ENCODE data around the gene JPT2.

JPT2 gene

DNA sequence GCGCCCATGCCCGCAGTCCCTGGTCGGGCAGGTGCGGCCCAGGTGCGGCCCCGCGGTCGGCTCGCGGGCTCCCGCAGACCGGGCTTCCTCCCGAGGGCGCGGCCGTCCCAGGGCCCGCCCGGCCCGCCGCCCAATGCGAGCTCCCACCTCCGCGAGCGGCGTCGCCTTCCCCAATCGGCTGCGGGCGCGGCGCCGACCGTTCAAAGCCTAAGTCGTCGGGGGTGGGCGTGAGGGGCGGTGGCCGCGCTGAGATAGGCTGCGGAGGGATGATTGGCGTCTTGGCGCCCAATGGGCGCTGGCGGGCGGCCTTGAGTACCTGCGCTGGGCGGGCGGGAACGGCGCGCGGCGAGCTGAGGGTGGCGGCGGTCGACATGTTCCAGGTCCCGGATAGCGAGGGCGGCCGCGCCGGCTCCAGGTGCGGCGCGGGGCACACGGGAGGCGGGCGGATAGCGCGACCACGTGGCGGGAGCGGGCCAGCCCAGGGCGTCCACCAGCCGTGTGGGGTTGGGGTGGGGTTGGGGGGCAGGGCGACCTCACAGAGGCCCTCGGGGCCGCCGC is at the start of gene JPT2:
TSS of gene JPT2 (plus strand) at position 338 of the 558 bp plus-strand sequence. CDS start at position 372, 34 bp downstream.
- DNase-seq (peak; percentile 97), ATAC-seq (peak; percentile 99)
- Mint-ChIP-seq H3K4me1 (peaks cover 30% of the 10 kb centered on the region), H3K27me3 (no peaks in the 10 kb centered on the region), H3K36me3 (ENCODE audit: low read depth) (peaks cover 20% of the 10 kb centered on the region), H3K4me3 (peak within 1 kb of the TSS; percentile 95), H3K27ac (peak within 1 kb of the TSS; percentile 91), H3K9me3 (no peaks in the 10 kb centered on the region)

DNA sequence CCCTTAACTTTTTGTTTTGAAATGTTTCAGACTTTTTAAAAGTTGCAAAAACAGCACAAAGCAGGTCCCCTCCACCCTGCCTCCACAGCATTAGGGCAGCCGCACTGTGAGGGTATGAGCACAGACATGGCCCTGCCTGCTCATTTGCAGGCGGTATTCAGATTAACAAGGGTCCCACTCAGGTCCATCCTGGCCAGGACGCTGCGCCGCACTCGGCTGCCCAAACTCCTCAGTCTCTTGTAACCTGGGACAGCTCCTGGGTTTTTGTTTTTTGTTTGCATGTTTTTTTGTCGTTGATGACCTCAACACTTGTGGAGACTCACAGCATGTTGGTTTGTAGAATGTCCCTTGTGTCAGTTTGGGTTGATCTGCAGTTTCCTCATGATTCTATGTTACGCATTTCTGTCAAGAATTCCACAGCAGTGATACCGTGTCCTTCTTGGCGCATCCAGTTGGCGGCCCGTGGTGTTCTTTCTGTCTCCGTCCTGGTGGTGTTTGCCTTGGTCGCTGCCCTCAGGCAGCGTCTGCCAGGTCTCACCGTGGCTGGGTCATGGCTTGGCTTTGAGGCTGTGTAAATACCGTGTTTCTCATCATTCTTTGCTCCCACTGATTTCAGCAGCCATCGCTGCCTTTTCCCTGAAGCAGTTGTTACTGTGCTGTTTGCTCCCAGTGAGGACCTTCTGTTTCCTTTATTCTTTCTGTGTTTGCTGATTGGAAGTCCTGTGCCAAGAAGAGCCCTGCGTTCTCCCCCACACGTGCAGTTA is 47.4 kb upstream of the JPT2 start:
- Mint-ChIP-seq H3K4me3 (no peak overlapping the region), H3K9me3 (no peaks in the 10 kb centered on the region), H3K27me3 (no peaks in the 10 kb centered on the region), H3K4me1 (peaks cover 5% of the 10 kb centered on the region), H3K36me3 (ENCODE audit: low read depth) (peaks cover 29% of the 10 kb centered on the region), H3K27ac (no peak overlapping the region)
- DNase-seq, result no peak
- no peak for ATAC-seq

DNA sequence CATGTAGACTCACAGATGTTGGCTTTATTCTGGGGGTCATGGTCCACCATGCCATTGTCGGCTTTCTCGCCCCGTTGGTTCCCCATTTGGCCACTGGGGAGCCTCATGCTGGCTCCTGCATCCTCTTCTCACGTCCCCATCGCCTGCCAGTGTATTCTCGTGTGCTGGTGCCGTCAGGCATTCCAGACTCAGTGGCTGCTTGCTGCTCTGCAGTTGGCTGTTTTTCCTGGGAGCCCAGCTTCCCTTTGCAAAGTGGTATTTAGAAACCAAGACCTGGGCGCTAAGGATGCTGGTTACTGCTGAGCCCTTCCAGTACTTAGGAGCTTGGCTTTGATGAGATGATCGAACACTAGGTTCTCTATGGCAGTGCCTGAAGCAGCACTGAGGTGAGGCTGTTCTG is 46.8 kb upstream of the JPT2 start:
- H3K27ac Mint-ChIP-seq, result no peak overlapping the region
- H3K9me3 Mint-ChIP-seq, result no peaks in the 10 kb centered on the region
- H3K4me1 Mint-ChIP-seq, result peaks cover 5% of the 10 kb centered on the region
- ATAC-seq, result no peak
- no peak for DNase-seq
- H3K36me3 Mint-ChIP-seq (ENCODE audit: low read depth), result peaks cover 29% of the 10 kb centered on the region
- no peaks in the 10 kb centered on the region for H3K27me3 Mint-ChIP-seq
- H3K4me3 Mint-ChIP-seq, result no peak overlapping the region

- no peak for DNase-seq
Observed at GRCh38 chr16:1631931-1632637, 46.0 kb upstream of the JPT2 start.

GRCh38 chr16:1632638-1632970 is 45.5 kb upstream of the JPT2 start:
- no peak for ATAC-seq
- DNase-seq, result no peak
- Mint-ChIP-seq H3K4me3 (no peak overlapping the region), H3K9me3 (no peaks in the 10 kb centered on the region), H3K36me3 (ENCODE audit: low read depth) (peaks cover 23% of the 10 kb centered on the region), H3K27ac (no peak overlapping the region), H3K27me3 (no peaks in the 10 kb centered on the region), H3K4me1 (peaks cover 5% of the 10 kb centered on the region)

More at GRCh38 chr16:1631931-1632637, 46.0 kb upstream of the JPT2 start:
- Mint-ChIP-seq H3K9me3 (no peaks in the 10 kb centered on the region), H3K4me1 (peaks cover 5% of the 10 kb centered on the region), H3K36me3 (ENCODE audit: low read depth) (peaks cover 24% of the 10 kb centered on the region), H3K27ac (no peak overlapping the region), H3K27me3 (no peaks in the 10 kb centered on the region), H3K4me3 (no peak overlapping the region)
- ATAC-seq, result no peak

DNA sequence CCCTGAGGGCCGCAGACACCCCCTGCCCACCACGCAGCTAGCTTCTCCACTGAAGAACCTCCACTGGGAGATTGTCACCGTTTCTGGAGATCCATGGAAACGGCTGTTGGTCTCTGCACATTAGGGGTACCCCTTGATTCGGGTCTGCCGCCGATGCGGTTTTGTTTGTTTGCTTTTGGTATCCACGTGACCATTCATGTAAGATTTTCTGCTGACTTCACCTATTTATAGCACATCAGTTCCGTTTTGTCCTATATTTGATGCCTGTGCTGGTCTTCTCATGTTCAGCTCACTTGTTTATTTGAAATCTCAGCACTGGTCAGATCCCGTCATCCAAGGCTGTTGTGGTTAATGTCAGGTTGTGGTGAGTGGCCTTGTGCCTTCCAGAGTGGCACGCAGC is 44.8 kb upstream of the JPT2 start:
- DNase-seq (no peak), ATAC-seq (no peak)
- H3K9me3 Mint-ChIP-seq, result no peaks in the 10 kb centered on the region
- no peaks in the 10 kb centered on the region for H3K27me3 Mint-ChIP-seq
- H3K4me3 Mint-ChIP-seq, result no peak overlapping the region
- peaks cover 26% of the 10 kb centered on the region for H3K36me3 Mint-ChIP-seq (ENCODE audit: low read depth)
- no peak overlapping the region for H3K27ac Mint-ChIP-seq
- peaks cover 5% of the 10 kb centered on the region for H3K4me1 Mint-ChIP-seq

DNA sequence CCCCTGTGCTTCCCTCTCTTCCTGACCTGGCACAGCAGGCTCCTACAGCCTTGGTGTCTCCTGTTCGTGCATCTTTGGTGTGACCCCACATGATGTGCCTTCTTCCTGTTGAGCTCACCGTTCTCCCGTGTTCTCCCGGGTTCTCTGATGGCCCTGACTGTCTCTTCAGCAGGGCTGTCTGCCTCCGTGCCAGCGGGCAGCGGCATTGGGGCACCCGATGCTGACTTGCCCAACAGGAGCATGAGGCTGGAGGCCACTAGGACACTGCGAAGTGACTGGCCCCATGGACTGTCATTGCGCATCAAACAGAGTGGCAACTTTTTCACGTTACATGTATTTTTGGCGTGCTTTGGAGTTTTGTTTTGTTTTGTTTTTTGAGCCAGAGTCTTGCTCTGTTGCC is 43.5 kb upstream of the JPT2 start:
- ATAC-seq, result no peak
- no peak for DNase-seq
- peaks cover 5% of the 10 kb centered on the region for H3K4me1 Mint-ChIP-seq
- H3K9me3 Mint-ChIP-seq, result no peaks in the 10 kb centered on the region
- peaks cover 31% of the 10 kb centered on the region for H3K36me3 Mint-ChIP-seq (ENCODE audit: low read depth)
- H3K4me3 Mint-ChIP-seq, result no peak overlapping the region
- H3K27me3 Mint-ChIP-seq, result no peaks in the 10 kb centered on the region
- no peak overlapping the region for H3K27ac Mint-ChIP-seq

DNA sequence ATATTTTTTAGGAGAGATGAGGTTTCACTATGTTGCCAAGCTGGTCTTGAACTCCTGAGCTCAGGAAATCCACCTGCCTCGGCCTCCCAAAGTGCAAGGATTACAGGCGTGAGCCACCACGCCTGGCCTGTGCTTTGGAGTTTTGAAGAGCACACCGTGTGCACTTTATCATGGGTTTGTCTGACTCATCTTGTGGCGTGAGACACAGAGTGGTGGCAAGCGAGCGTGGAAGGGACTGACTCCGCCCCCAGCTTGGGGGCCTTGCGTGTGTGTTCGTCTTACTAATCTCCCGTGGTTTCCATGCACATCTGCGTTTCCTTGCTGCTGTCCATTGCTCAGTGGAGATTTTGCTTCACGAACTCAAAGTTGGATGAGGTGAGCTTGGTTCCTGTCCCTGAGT is 43.0 kb upstream of the JPT2 start:
- Mint-ChIP-seq H3K27me3 (no peaks in the 10 kb centered on the region), H3K4me1 (peaks cover 5% of the 10 kb centered on the region), H3K4me3 (no peak overlapping the region), H3K9me3 (no peaks in the 10 kb centered on the region), H3K36me3 (ENCODE audit: low read depth) (peaks cover 33% of the 10 kb centered on the region), H3K27ac (no peak overlapping the region)
- ATAC-seq (peak; percentile 49), DNase-seq (peak; percentile 20)

DNA sequence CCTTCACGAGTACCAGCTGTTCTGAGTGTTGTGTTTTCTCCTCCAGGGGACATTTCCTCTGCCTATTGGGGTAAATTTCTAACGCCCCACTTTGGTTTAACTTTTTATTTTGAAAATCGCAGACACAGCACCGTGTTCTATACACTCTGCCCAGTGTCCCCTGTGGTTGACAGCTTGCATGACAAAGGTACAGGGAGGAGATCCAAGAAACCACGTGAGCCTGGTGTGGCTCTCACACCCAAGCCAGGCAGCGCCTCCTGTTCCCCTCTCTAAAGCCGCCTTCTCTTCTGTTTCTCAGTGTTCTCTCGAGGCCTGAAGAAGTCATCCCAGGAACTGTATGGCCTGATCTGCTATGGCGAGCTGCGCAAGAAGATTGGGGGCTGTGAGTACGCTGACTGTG is 40.6 kb upstream of the JPT2 start:
- DNase-seq (no peak), ATAC-seq (no peak)
- Mint-ChIP-seq H3K27me3 (no peaks in the 10 kb centered on the region), H3K4me1 (peaks cover 5% of the 10 kb centered on the region), H3K4me3 (no peak overlapping the region), H3K27ac (no peak overlapping the region), H3K36me3 (ENCODE audit: low read depth) (peaks cover 41% of the 10 kb centered on the region), H3K9me3 (no peaks in the 10 kb centered on the region)

GRCh38 chr16:1638757-1639156 is 39.3 kb upstream of the JPT2 start:
- ATAC-seq (no peak), DNase-seq (no peak)
- peaks cover 5% of the 10 kb centered on the region for H3K4me1 Mint-ChIP-seq
- no peak overlapping the region for H3K4me3 Mint-ChIP-seq
- no peaks in the 10 kb centered on the region for H3K27me3 Mint-ChIP-seq
- H3K9me3 Mint-ChIP-seq, result no peaks in the 10 kb centered on the region
- peaks cover 42% of the 10 kb centered on the region for H3K36me3 Mint-ChIP-seq (ENCODE audit: low read depth)
- H3K27ac Mint-ChIP-seq, result no peak overlapping the region

DNA sequence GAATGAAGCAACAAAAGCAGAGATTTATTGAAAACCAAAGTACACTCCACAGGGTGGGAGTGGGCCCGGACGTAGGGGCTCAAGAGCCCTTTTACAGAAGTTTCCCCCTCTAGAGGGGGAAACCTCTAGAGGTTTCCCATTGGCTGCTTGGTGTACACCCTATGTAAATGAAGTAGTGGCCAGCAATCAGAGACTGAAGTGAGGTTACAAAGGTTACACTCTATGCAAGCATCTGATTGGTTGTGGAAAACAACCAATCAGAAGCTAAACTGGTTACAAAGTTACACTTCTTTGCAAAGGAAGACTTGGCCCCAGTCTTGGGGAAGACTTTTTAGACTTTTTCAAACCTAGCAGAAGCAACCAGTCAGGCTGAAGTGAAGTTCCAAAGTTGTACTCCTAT is 38.8 kb upstream of the JPT2 start:
- peaks cover 44% of the 10 kb centered on the region for H3K36me3 Mint-ChIP-seq (ENCODE audit: low read depth)
- ATAC-seq (no peak), DNase-seq (no peak)
- no peak overlapping the region for H3K4me3 Mint-ChIP-seq
- peaks cover 8% of the 10 kb centered on the region for H3K4me1 Mint-ChIP-seq
- no peaks in the 10 kb centered on the region for H3K9me3 Mint-ChIP-seq
- no peaks in the 10 kb centered on the region for H3K27me3 Mint-ChIP-seq
- H3K27ac Mint-ChIP-seq, result no peak overlapping the region

DNA sequence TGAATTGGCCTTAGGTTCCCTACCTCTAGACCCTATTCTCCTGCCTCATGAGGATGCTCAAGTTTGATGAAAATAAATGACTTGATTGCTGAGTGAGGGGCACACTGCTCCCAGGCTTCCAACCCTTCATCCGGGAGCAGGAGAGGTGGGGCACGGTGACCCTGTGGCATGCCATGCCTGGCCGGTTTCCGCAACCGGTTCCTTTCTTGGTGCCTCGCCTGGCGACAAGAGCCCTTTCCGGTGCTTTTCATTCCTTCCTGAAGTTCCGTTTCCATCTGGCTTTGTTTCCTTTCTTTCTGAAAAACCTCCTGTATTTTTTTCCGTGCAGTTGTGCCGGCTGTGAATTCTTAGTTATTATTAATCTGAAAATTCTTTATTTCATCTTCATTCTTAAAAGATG is 38.2 kb upstream of the JPT2 start:
- Mint-ChIP-seq H3K9me3 (no peaks in the 10 kb centered on the region), H3K27ac (no peak overlapping the region), H3K36me3 (ENCODE audit: low read depth) (peaks cover 41% of the 10 kb centered on the region), H3K4me3 (no peak overlapping the region), H3K4me1 (peaks cover 10% of the 10 kb centered on the region), H3K27me3 (no peaks in the 10 kb centered on the region)
- DNase-seq, result no peak
- no peak for ATAC-seq

DNA sequence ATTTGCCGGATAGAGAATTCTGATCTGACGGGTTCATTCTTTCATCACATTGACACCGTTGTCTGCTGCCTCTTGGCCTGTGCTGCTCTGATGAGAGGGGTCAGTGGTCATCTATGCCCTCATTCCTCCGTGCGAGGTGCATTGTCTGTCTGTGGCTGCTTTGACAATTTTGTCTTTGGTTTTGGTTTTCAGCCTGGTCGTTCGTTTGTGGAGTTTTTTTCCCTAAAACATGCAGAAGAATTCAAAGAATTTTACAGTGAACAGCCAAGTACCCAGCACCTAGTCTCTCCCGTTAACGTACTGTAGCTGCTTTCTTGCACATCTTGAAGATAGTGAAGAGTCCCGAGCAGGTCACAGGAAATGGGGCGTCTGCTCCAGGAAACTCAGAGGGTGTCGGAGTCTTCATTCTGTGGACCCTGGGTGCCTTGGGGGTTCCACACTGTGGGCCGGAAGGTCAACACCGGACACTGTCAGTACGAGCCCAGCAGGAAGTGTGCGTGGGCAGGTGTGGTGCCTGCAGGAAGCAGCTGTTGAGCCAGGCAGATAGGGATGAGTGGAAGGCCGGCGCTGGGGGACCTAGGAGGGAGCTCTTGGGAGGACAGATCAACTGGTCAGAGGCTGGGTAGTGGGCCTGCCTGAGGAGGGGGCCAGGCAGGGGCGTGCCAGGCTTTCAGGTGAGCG is 37.7 kb upstream of the JPT2 start:
- DNase-seq (no peak), ATAC-seq (no peak)
- H3K36me3 Mint-ChIP-seq (ENCODE audit: low read depth), result peaks cover 38% of the 10 kb centered on the region
- no peaks in the 10 kb centered on the region for H3K27me3 Mint-ChIP-seq
- H3K4me3 Mint-ChIP-seq, result no peak overlapping the region
- H3K4me1 Mint-ChIP-seq, result peaks cover 8% of the 10 kb centered on the region
- no peaks in the 10 kb centered on the region for H3K9me3 Mint-ChIP-seq
- no peak overlapping the region for H3K27ac Mint-ChIP-seq

DNA sequence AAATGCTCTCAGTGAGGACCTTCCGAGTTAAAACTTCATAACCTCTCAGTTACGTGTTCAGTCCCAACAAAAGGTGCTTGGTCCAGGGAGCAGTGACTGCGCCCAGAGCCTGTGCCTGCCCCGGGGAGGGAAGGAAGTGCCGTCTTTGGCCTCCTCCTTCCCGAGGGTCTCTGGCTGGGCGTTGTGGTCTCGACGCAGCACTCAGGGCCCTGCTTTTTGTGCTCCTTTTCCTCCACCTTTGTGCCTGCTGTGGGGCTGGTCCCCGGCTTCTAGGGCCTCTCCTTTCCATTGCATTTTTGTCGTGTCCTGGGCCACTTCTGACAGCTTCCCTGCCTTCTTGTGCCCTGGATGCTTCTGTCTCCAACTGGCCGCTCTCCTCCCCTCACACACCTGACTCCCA is 36.8 kb upstream of the JPT2 start:
- Mint-ChIP-seq H3K27ac (no peak overlapping the region), H3K4me1 (peaks cover 16% of the 10 kb centered on the region), H3K4me3 (no peak overlapping the region), H3K9me3 (no peaks in the 10 kb centered on the region), H3K36me3 (ENCODE audit: low read depth) (peaks cover 41% of the 10 kb centered on the region), H3K27me3 (no peaks in the 10 kb centered on the region)
- DNase-seq (no peak), ATAC-seq (no peak)

DNA sequence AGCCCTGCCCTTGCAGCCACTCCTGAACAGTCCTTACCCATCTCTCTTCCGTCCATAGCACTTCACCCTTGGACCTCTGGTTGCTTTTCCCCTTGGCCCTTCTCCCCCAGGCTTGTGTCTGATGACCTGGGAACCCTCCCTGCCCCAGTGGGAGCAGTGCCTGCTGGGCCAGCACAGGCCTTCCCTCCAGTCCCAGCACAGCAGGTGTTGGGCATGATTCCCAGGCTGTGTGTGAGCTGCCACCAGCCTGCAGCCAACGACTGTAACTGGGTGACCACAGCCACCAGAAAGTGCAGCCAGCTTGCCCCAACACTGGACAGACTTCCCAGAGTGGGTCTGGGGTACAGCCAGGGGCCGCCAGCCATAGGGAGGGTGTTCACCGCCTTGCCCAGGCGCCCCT is 35.9 kb upstream of the JPT2 start:
- Mint-ChIP-seq H3K27me3 (no peaks in the 10 kb centered on the region), H3K4me1 (peaks cover 25% of the 10 kb centered on the region), H3K27ac (no peak overlapping the region), H3K4me3 (no peak overlapping the region), H3K36me3 (ENCODE audit: low read depth) (peaks cover 44% of the 10 kb centered on the region), H3K9me3 (no peaks in the 10 kb centered on the region)
- ATAC-seq (no peak), DNase-seq (no peak)

Measured in activated naive CD8-positive, alpha-beta T cell treated with anti-CD3 and anti-CD28 coated beads, Interleukin-2, amount 50 U/mL, for 24 hours (primary cell).